ENCODE measurements around the gene IL23R. TPM values are rescaled to one million over a fixed set of nuclear protein-coding genes. Genes with fewer than 3 reads are reported as not detected.

Gene IL23R
- total RNA-seq, 1 donor from 2014 or later, result not detected

- no peak for DNase-seq (ENCODE audit: low read depth, low spot score)
Measured at GRCh38 chr1:67230539-67230938, 64.3 kb downstream of the IL23R start.

GRCh38 chr1:67236277-67236676 lies 70.0 kb downstream of the IL23R start:
- DNase-seq (ENCODE audit: low read depth, low spot score), result no peak

- no peak for DNase-seq (ENCODE audit: low read depth, low spot score)
Measured at GRCh38 chr1:67239738-67240137, 73.5 kb downstream of the IL23R start.

GRCh38 chr1:67241200-67241746 lies 75.0 kb downstream of the IL23R start:
- DNase-seq (ENCODE audit: low read depth, low spot score), result no peak

GRCh38 chr1:67242016-67242415 lies 75.8 kb downstream of the IL23R start:
- DNase-seq (ENCODE audit: low read depth, low spot score), result no peak

- DNase-seq (ENCODE audit: low read depth, low spot score), result no peak
Measured at GRCh38 chr1:67250051-67250653, 83.9 kb downstream of the IL23R start.

GRCh38 chr1:67256291-67257172 lies 90.3 kb downstream of the IL23R start:
- no peak for DNase-seq (ENCODE audit: low read depth, low spot score)

- DNase-seq (ENCODE audit: low read depth, low spot score), result no peak
Measured at GRCh38 chr1:67257173-67257535, 90.9 kb downstream of the IL23R start.

- DNase-seq (ENCODE audit: low read depth, low spot score), result no peak
Measured at GRCh38 chr1:67261680-67262079, 95.4 kb downstream of the IL23R start.

GRCh38 chr1:67262735-67263134 lies 96.5 kb downstream of the IL23R start:
- DNase-seq (ENCODE audit: low read depth, low spot score), result no peak

- DNase-seq (ENCODE audit: low read depth, low spot score), result no peak
Measured at GRCh38 chr1:67264152-67264551, 97.9 kb downstream of the IL23R start.

GRCh38 chr1:67264899-67265298 lies 98.6 kb downstream of the IL23R start:
- DNase-seq (ENCODE audit: low read depth, low spot score), result no peak

GRCh38 chr1:67269061-67269460 lies 102.8 kb downstream of the IL23R start:
- DNase-seq (ENCODE audit: low read depth, low spot score), result no peak

- DNase-seq (ENCODE audit: low read depth, low spot score), result no peak
Measured at GRCh38 chr1:67270541-67270940, 104.3 kb downstream of the IL23R start.

GRCh38 chr1:67273591-67273990 lies 107.3 kb downstream of the IL23R start:
- no peak for DNase-seq (ENCODE audit: low read depth, low spot score)

GRCh38 chr1:67274623-67275325 lies 108.5 kb downstream of the IL23R start:
- no peak for DNase-seq (ENCODE audit: low read depth, low spot score)

- DNase-seq (ENCODE audit: low read depth, low spot score), result no peak
Measured at GRCh38 chr1:67280696-67281095, 114.4 kb downstream of the IL23R start.

- no peak for DNase-seq (ENCODE audit: low read depth, low spot score)
Measured at GRCh38 chr1:67281244-67281643, 115.0 kb downstream of the IL23R start.

- DNase-seq (ENCODE audit: low read depth, low spot score), result no peak
Measured at GRCh38 chr1:67285780-67286488, 119.7 kb downstream of the IL23R start.

GRCh38 chr1:67290236-67290635 lies 124.0 kb downstream of the IL23R start:
- DNase-seq (ENCODE audit: low read depth, low spot score), result no peak

- DNase-seq (ENCODE audit: low read depth, low spot score), result no peak
Measured at GRCh38 chr1:67294836-67295617, 128.8 kb downstream of the IL23R start.

Data from pulmonary artery endothelial cell (primary cell).